Measurements from ENCODE around the gene MLN.

Gene MLN

DNA sequence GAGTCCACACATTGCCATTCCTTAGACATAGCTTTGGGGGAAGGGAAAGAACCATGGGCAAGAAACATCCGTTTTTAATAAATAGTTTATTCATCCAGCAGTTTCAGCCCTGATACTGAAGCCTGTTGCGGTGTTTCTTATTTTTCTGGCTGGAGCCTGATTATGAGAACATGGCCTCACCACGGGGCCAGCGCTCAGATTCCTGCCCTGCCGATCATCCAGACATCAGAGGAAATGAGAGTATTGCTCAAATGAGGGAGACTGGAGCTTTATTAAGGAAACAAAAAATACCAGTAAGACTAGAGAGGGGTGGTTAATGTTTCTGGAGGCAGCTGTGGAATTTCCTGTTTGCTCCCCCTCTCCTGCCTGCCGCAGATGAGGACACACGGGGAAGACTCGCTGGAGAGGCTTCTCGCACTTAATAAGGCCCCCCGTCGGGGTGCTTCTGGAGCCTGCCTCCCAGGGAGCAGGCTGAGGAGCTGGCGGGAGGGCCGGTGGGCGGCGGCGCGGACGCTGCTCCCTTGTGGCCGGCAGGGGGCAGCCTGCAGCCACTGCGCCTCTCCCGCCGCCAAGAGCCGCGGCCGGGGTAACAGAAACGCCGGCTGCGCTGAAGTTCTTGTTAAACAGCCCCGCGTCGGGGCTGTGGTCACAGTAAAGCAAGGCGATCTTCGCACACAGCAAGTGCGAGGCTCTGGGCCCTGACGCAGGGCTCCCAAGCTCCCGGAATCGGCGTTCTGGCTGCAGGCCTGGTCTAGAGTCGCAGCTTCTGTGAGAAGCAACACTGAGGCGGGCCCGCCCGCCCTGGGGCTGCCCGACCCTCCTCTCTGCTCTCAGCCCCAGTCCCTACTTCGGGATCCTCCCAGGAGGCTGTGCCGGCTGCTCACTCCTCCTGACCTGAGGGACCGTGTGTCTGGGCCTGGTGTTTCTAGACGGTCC lies 32.4 kb downstream of the MLN start:
- peak; percentile 34 for DNase-seq

- DNase-seq, result no peak
Measured at GRCh38 chr6:33770833-33771145, 33.0 kb downstream of the MLN start.

- no peak for DNase-seq
Measured at GRCh38 chr6:33770124-33770832, 33.5 kb downstream of the MLN start.

DNA sequence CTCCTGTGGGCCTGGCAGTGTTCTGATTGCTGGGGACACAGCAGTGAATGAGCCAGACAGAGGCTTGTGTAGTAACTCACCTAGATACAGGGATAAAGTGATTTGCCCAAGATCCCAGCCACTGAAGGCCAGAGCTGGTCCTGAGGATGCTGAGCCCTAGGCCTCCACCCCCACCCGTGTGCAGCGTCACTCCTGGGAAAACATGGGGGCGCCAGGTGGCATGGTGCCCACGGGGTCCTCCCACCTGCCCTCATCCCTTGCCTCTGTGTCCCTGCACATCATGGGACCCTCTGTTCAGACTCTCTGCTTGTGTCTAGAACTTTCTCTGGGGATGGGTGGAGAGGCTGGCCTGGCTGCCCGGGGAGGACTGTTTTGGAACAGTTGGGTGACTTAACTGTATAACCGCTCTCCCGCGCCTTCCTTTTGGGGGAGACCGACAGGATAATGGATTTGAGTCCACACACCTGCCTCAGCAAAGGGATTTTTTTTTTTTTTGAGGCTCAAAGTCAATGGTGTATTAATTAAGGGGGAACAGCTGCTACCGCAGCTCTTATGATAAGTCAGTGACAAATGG lies 34.5 kb downstream of the MLN start:
- DNase-seq, result no peak

- DNase-seq, result no peak
Measured at GRCh38 chr6:33768644-33769120, 35.1 kb downstream of the MLN start.

DNA sequence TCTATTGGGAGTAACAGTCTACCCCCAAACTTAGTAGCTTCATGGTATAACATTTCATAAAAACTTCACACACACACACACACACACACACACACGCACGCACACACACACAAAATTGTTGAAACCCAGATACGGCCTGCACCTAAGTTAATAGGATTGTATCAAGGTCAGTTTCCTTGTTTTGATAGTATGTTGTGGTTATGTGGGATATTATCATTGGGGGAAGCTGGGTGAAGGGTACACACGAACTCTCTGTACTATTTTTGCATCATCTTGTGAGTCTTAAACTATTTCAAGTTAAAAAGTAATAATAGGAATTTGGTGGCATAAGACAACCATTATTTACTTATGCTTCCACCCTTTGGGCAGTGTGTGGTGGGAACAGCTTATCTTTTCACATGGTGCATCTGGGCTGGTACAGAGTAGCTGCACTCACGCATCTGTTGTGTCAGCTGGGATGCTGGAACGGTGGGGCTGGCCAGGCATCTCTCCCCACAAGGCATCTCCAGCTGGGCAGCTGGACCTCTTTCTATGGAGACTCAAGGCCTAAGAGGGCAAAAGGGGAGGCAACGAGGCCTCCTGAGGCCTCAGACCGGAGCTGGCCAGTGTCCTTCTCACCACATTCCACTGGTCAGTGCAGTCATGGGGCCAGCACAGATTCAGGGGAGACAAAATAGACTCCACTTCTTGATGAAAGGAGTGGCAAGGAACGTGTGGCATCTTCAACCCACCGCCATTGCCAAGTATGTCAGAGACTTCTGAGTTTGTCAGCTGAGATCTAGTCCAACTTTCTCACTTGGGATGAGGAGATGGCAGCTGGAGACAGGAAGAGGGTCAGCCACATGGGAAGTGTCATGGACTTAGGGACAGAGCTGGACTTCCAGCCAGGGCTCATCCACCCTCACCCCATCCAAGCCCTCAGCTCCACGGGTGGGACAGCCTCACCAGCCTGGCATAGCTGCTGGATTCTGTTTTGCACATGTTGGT lies 36.6 kb downstream of the MLN start:
- DNase-seq, result no peak

- no peak for DNase-seq
Measured at GRCh38 chr6:33765368-33765767, 38.4 kb downstream of the MLN start.

- DNase-seq, result no peak
Measured at GRCh38 chr6:33764036-33764435, 39.8 kb downstream of the MLN start.

DNA sequence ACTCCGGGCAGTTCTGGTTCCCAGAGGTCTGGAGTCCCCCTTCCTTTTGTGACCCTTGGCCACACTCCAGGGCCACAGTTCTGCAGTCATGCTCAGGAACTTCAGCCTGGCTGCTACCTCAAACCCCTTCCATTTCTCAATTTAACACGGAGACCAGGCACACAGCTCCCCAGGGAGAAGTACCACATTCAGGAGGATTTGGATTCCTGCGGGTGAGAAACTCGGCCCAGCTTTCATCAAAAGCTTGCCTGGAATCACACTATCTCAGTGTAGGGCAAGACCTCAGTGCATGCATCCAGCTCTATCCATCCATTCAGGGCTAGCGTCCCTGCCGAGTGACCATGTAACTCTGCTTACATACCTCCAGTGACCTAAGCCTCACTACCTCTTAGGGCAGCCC lies 40.3 kb downstream of the MLN start:
- no peak for DNase-seq

DNA sequence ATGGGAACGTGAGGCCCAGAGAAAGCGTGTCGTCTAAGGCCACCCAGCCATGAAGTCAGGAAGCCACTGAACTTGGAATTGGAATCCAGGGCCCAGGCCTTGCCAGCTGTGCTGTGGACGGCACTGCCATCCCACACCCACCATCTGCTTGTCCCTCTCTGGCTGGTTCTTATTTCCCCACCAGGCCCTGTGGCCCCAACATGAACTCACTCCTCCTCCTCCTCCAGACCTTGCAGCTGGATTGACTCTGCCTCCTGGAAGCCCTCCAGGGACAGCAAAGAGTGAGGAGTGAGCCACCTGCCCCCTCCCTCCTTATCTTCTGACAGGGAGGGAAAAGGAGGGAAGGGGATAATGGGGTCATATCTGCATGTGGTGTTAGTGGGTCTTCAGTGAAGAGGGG lies 41.1 kb downstream of the MLN start:
- no peak for DNase-seq

DNA sequence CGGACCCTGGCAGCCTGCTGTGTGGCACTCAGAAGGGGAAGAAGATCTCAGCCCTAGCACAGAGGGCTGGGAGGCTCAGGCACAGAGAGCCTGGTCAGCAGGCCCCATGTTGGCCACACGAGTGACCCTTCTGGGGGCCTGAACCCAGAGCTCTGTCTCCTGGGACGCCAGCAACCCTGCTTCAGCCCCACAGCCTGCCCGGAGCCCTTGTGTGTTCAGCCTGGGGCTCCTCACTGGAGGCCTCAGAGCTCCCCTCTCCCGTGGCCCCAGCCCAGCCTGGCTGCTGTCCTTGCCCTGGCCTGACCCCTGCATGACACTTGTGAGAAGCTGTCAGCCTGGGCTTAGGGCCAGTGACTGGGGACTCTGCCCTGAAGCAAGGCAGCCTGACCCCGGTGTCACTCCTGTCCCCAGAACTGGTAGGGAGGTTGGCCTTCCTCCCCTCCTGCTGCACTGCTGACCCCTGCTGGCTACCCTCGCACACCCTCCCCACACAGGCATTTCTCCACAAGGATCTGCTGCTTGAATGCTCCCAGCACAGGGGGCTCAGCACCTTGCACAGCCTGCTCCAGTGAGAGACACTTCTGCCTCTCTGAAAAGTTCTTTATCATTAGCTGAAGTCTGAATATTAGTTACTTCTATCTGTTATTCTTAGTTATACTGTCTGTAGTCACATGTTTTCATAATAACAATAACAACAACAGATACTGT lies 41.7 kb downstream of the MLN start:
- DNase-seq, result no peak

DNA sequence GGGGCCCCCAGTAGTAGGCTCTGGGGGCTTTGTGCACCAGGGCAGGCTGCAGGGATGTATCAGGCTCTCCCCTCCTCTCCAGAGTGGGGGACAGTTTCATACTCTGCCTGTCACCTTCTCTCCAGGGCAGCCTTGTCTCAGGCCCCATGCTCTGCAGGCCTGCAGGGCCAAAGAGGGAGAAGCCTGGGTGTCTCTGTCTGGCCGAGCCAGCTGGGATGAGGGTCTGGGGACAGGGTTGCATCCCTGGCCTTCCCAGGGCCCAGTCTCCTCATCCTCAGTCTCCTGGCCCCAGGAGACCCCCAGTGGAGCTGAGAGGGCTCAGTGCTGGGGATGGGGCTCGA lies 42.3 kb downstream of the MLN start:
- DNase-seq, result no peak

DNA sequence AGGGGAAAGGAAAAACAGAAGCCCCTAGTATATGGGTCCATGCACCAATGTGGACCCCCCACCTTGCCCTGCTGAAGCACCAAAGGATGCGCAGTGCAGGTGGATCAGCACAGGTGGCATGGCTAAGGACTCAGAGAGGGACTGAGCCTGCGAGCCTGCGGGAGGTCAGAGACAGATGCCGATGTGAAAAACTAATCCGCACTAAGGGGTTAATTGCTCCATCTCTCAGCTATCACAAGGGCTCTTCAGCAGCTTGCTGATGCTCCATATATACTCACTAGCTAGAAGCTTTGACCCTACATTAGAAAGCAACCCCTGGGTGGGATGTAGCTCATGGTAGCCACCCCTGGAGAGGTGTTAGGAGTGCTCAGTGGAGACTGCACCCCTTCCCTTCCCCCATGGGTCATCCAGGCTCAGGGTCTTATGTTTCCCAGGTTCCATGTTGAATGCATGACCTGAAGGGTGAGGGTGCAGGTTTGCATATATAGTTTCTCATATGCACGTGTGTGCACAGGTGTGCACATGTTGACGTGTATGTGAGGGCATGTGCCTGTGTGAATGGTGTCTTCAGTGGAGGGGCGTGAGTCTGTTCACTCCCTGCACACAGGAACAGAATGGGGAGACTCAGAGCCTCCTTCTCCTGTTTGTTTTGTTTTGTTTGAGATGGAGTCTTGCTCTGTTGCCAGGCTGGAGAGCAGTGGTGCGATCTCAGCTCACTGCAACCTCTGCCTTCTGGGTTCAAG lies 43.7 kb downstream of the MLN start:
- no peak for DNase-seq

DNA sequence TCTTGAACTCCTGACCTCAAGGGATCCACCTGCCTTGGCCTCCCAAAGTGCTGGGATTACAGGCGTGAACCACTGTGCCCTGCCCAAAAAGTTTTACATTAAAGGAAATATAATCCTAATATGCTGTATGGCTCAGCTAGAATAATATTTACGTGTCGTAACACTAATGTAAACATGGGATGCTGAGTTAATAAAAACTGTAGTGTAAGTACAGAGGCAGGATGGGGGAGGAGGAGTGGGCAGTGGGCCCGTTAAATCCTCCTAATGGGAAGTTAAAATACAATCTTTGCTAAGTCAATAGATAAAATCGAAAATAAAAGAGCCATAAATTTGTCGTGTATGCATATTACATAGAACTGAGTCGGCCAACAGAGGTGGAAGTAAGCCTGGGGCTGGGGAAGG lies 45.0 kb downstream of the MLN start:
- no peak for DNase-seq

- no peak for DNase-seq
Measured at GRCh38 chr6:33757906-33758305, 45.9 kb downstream of the MLN start.

DNA sequence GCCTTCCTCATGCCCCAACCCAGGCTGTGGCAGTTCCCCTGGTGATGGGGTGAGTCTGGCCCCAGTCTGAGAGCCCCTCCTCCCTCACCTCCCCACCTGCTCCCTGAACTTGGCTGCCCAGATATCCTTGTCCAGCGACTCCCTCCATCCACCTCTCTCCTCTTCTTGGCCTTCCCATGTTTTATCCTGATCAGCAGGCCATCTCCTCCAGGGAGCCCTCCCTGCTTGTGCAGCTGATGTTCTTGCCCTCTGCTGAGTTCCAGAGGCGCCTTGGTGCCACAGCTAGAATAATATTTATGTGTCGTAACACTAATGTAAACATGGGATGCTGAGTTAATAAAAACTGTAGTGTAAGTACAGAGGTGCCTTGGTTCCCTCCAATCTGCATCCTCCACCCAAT lies 46.7 kb downstream of the MLN start:
- DNase-seq, result no peak

DNA sequence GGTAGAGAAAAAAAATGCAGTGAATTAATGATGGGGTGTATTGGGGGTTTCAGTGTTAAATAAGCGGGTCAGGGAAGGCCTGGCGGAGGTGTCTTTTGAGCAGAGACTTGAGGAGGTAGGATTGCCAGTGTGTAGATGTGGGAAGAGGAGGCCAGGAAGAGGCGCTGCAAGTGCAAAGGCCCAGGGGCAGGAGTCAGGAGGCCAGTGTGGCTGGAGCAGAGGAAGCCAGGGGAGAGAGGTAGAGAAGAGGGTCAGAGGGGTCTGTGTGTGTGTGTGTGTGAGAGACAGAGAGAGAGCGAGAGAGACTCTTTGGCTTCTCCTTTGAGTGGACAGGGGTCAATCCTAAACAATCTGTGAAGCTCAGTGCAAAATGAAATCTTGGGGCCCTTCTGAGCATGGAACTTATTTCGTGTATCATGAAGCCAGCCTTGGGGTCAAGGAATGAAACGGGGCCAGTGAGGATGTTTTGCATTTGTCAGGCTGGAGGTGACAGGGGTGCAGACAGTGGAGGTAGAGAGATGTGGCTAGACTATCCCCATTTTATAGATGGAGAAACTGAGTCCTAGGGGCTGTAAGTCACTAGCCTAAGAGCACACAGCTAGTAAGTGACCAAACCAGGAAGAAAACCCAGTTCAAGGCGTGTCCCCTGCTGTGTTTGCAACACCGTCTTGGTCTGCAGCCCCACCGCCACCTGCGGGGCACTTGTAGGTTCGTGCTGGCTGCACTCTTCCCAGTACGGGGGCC lies 47.4 kb downstream of the MLN start:
- no peak for DNase-seq

GRCh38 chr6:33755070-33755869 lies 48.5 kb downstream of the MLN start:
- peak; percentile 25 for DNase-seq

GRCh38 chr6:33754222-33754621 lies 49.6 kb downstream of the MLN start:
- no peak for DNase-seq

DNA sequence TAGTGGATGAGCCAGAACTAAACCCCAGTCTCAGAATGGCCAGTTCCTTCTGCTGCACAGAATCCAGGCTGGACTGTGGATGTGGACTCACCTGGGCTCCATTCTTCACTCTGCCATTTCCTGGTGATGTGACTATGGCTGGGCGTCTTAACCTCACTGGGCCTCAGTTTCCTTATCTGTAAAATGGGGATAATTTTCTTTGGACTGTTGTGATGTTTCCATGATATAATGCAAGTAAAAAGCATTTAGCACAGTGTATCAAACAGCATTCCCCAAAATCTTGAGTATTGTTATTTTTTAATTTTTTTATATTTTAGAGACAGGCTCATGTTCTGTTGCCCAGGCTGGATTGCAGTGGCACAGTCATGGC lies 51.2 kb downstream of the MLN start:
- DNase-seq, result no peak
